ENCODE results near the gene APCDD1L. TPM values are rescaled to one million over a fixed set of nuclear protein-coding genes. Genes with fewer than 3 reads are reported as not detected.

Gene APCDD1L
- total RNA-seq, 4 donors from 2014 or later = 0.21 to 0.30 TPM; not detected in 2

- Histone ChIP-seq H3K4me1 (no peaks in the 10 kb centered on the region), H3K27me3 (no peaks in the 10 kb centered on the region), H3K9me3 (no peaks in the 10 kb centered on the region), H3K4me3 (no peak overlapping the region), H3K27ac (no peak overlapping the region), H3K36me3 (no peaks in the 10 kb centered on the region)
- 70 to 76% methylated on average over 11 of the region's 11 CpGs for WGBS, 2 donors
- DNase-seq (ENCODE audit: low spot score in 2 of 2) = no peak
- TF ChIP-seq EP300 (IDR thresholded peaks at IDR 0.05) = no peak
- TF ChIP-seq CTCF (IDR thresholded peaks at IDR 0.05) = no peak
- TF ChIP-seq POLR2A (IDR thresholded peaks at IDR 0.05) = no peak
These were observed 32.6 kb upstream of the APCDD1L start for GRCh38 chr20:58547623-58548475.

- Histone ChIP-seq H3K4me1 (no peaks in the 10 kb centered on the region), H3K9me3 (no peaks in the 10 kb centered on the region), H3K27me3 (no peaks in the 10 kb centered on the region), H3K36me3 (no peaks in the 10 kb centered on the region), H3K4me3 (no peak overlapping the region), H3K27ac (no peak overlapping the region)
- no peak for DNase-seq (ENCODE audit: low spot score in 2 of 2)
- TF ChIP-seq CTCF (IDR thresholded peaks at IDR 0.05) (no peak), POLR2A (IDR thresholded peaks at IDR 0.05) (no peak), EP300 (IDR thresholded peaks at IDR 0.05) (no peak)
- WGBS, 2 donors = 51 to 58% methylated on average over 19 of the region's 19 CpGs
These were observed 31.8 kb upstream of the APCDD1L start for GRCh38 chr20:58546756-58547622.

- no peak overlapping the region for H3K4me3 ChIP-seq
- H3K27ac ChIP-seq = no peak overlapping the region
- no peaks in the 10 kb centered on the region for H3K4me1 ChIP-seq
- H3K27me3 ChIP-seq = no peaks in the 10 kb centered on the region
- no peaks in the 10 kb centered on the region for H3K9me3 ChIP-seq
- no peak for TF ChIP-seq CTCF (IDR thresholded peaks at IDR 0.05)
- no peak for TF ChIP-seq EP300 (IDR thresholded peaks at IDR 0.05)
- no peak for TF ChIP-seq POLR2A (IDR thresholded peaks at IDR 0.05)
- no peak for DNase-seq (ENCODE audit: low spot score in 2 of 2)
- H3K36me3 ChIP-seq = no peaks in the 10 kb centered on the region
- WGBS, 2 donors = 93 to 98% methylated on average over 5 of the region's 5 CpGs
These were observed 31.2 kb upstream of the APCDD1L start for GRCh38 chr20:58546416-58546711.

GRCh38 chr20:58545565-58546415 lies 30.6 kb upstream of the APCDD1L start:
- Histone ChIP-seq H3K36me3 (no peaks in the 10 kb centered on the region), H3K9me3 (no peaks in the 10 kb centered on the region), H3K27ac (no peak overlapping the region), H3K27me3 (no peaks in the 10 kb centered on the region), H3K4me3 (no peak overlapping the region), H3K4me1 (no peaks in the 10 kb centered on the region)
- no peak for DNase-seq (ENCODE audit: low spot score in 2 of 2)
- no peak for TF ChIP-seq POLR2A (IDR thresholded peaks at IDR 0.05)
- no peak for TF ChIP-seq CTCF (IDR thresholded peaks at IDR 0.05)
- TF ChIP-seq EP300 (IDR thresholded peaks at IDR 0.05) = no peak
- 76 to 83% methylated on average over 17 of the region's 17 CpGs for WGBS, 2 donors
